Stimulated activated CD8-positive, alpha-beta memory T cell treated with anti-CD3 and anti-CD28 coated beads, Interleukin-15, amount 100 ng/mL, for 24 hours (primary cell): ENCODE measurements around the gene MEAK7.
A peak's percentile ranks its signal among the peaks of the same experiment; 100 is the strongest.
"Not testable (repeated sequence)": the region's sequence is repeated elsewhere in the genome, so short reads cannot be mapped to it uniquely, and the experiment has no call there.

Source experiments
- DNase-seq: peaks from one replicate; pipeline ENCODE4 v3.0.0-alpha.2; 2020; ENCODE audit warnings: low read depth

MEAK7 gene

DNA sequence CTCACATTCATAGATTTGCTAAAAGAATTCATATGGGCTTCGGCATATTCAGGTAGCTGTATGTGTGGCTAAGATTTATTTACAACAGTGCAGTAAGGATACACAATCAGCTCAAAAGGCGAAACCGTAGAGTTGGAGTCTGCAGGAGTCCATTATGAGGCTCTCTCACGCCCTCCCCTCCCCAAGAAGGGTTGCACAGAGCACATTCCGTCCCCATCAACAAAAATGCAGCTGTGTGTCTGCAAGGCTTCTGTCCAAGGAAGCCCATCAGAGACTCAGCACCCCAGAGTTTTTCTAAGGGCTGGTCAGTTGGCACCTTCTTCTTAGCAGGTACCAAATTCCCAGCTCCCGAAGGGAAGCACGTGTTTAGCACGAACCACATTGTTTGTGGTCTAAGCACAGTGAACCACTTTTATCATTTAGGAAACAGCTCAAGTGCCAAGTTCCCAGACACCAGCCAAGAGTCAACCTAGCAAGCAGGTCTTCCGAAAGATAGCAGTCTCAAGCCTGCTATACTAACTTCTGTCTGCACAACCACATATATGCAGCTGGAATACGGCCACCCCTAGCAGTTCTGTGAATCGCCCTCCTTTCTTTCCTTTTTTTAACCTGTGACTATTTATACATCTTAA is 28.5 kb upstream of the MEAK7 start:
- DNase-seq, result no peak

DNA sequence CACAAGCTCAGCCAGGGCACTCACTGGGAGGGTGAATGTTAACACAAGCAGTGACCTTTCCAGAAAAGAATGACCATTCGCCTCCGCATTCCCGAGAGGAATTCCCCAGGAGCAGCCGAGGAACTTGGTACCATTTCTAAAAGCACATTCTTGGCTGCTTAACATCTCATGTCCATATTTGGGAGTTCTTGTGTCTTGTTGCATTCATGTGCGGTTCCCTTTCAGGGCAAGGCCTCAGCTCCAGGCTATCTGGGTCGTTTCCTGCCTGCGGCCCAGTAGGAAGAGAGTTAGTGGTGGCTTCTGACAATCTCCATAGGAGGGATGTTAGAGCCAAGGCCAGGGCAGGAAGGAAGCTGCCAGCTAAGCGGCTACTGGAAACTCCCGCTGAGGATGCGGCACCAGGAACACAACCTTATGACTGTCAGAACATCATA is 27.8 kb upstream of the MEAK7 start:
- no peak for DNase-seq

DNA sequence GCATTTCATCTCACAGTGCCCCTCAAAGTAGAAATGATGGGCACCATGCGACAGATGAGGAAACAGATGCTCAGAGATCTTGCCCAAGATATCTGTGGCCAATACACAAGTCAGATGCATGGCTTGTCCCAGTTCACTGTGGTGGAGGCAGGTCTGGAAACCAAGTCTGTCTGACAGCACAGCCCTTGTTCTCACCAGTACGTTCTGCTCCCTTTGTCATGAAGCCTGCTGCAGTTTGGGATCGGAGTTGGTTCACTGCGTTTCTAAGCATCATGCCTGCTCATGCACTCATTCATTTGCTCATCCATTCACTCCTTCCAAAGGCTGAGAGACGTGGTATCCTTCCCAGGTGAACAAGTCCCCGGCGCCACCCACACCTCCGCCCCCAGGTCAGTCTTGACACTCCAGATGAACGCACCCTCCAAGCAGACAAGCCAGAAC is 27.2 kb upstream of the MEAK7 start:
- no peak for DNase-seq

DNA sequence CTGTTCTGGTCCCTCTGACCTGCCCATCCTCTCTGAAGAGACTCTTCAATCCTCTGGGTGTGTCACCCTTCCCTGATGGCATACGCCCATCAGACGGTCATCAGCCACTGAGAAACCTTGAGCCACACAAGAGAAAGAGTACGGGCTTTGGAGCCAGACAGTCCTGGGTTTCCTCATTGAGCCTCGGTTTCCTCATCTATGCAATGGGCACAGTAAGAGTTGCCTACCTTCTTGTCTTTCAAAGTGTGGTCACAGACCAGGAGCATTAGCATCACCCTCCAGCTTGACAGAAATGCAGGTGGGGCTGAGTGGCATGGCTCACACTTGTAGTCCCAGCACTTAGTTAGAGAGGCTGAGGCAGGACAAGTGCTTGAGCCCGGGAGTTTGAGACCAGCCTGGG is 26.1 kb upstream of the MEAK7 start:
- DNase-seq, result no peak

DNA sequence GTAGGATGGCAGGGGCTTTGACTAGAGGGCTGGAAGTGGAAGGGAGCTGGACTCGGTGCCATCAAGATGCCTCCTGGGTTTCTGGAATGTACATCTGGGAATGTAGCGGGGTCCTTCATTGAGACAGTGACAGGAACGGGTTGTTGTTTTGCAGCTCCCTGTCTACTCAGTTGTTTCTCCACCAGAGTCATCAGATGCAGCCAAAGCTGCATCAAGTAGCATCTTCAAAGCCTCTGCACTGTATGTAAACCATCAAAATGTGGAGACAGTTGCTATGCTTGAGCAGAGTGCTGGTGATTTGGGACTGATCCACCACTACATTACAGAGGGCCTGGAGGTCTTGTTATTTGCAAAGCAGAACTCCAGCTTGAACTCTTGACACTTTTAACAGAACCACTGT is 25.1 kb upstream of the MEAK7 start:
- no peak for DNase-seq

DNA sequence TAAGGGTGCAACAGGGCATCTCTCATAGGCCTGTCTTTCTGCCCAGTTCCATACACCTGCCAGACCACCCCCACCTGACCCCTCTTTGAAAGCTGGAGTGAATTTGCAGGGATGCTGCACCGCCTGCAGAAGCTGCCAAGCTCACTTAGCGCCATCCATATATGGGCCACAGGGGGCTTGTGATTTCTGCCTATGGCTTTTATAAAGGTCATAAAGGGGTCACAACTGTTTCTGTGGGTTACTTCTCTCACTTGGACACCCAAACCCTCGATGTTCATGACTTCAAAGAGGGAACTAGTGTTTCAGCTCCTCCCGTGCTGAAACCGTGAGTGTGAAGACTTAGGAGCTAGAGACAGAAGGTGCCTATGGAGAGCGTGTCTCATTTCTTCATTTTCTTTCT is 23.9 kb upstream of the MEAK7 start:
- no peak for DNase-seq

DNA sequence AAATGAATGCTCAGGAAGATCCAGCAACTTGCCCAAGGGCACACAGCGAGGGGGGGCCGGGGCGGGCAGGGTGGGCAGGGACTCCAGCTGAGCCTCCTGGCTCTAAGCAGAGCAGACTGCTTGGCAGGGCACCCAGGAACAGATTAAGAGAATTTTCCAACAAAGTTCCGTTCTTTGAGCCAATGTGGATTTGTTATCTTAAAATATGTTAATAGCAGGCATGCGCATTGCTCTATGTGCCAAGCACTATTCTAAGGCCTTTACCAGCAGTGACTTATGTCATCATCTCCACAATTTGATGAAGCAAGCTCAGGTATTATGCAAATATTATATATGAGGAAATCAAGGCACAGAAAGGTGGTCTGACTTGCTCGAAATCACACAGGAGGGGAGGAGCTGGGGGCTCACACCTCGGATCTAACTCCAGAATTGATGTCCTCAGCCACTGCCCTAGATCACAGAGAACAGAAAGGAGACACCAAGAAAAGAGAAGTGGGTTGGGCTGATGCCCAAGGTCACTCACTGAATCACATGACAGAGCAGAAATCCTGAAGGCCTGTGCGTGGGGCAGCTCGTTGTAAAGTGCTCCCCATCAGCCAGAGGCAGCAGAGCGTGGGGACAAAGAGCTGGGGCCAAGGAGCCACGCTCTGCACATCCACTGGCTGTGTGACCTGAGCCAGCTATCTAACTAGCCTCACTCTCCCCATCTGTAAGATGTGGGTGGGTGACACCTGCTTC is 23.2 kb upstream of the MEAK7 start:
- no peak for DNase-seq

DNA sequence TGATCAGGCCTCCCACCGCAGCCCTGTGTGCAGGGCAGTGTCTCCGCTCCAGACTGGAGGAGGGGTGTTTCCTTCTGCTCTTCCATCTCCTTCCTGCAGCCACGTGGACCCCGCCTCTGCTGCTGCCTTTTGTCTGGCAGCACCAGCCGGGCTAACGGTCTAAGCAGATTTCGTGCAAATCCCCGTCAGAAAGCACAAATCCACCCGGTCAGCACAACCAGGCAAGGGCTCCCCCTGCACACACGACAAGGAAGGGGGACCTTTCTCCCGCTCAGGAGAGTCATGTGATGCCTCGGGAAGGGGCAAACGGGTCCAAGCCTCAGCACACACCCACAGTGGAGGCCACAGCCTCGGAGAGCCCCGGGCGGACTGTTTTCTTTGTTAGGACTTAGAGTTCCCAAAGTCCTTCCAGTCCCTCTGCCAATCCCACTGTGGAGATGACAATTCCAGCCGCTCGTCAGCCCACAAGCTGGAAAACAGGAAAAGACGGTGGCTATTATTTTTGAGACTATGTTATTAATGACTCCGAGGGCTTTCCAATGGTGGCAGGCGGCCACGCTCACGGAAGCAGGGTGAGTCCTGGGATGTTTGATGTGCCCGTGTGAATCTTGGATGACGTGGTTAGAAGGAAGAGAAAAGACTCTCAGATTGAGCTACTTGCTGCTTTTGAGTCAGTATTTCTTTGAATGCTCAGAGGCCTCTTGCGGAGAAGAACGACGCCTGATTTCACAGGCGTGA is 22.5 kb upstream of the MEAK7 start:
- DNase-seq, result no peak

DNA sequence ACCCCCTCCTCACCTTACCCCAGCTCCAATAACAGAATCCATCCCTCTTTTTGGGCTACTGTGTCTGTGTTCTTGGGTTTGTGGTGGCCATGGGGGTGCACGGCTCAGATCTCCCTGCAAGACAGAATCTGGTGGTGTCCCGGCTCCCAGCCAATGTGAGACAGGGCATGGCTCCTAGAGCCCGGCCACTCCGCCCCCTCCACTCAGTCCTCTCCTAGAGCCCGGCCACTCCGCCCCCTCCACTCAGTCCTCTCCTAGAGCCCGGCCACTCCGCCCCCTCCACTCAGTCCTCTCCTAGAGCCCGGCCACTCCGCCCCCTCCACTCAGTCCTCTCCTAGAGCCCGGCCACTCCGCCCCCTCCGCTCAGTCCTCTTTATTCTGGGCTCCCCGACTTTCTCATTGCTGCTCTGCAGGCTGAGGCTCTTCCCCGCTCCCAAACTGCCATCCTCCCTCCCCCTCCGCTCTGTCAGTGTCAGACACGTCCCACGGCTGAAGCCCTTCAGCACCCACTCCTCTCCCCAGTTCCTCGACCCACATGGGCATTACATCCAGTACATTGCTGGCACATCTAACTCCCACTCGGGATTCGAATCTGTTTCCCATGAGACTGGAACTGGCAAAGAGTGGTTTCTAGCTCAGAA is 20.6 kb upstream of the MEAK7 start:
- not testable (repeated sequence) for DNase-seq

DNA sequence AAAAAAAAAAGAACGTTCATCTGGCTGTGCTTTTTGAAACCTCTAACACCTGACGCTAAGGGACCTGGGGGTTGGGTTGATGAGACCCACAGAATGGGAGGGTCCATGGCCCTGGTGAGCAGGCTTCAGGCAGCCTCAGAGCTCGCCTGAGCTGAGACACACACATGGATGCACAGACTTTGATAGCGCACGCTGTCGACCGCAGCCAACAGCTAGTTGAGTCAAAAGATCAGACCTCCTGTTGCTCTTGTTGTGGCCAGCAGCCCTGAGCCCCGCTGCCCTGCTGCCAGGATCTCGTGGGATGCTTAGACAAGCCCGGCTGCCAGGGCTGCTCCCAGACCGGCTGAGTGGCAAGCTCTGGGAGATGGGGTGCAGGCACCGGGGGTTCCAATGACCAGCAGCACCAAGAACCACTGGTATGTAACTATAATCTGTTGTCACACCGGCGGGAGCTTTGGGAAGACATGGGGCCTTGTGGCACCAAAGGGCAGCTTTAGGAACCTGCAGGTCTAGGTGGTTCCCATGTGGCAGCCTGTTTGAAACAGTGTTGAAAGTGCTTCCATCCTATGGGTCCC is 20.0 kb upstream of the MEAK7 start:
- no peak for DNase-seq

DNA sequence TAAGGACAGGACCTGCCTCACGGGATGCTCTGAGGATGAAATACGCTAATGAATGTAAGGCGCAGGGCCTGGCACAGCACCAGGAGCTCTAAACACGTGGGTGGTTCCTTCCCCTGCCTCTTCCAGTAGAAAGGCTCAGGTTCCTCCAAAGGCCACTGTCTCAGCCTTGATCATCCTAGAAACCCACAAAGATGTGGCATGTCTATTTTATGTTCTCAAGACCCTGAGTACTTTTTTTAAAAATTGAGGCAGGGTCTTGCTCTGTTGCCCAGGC is 17.0 kb upstream of the MEAK7 start:
- no peak for DNase-seq

DNA sequence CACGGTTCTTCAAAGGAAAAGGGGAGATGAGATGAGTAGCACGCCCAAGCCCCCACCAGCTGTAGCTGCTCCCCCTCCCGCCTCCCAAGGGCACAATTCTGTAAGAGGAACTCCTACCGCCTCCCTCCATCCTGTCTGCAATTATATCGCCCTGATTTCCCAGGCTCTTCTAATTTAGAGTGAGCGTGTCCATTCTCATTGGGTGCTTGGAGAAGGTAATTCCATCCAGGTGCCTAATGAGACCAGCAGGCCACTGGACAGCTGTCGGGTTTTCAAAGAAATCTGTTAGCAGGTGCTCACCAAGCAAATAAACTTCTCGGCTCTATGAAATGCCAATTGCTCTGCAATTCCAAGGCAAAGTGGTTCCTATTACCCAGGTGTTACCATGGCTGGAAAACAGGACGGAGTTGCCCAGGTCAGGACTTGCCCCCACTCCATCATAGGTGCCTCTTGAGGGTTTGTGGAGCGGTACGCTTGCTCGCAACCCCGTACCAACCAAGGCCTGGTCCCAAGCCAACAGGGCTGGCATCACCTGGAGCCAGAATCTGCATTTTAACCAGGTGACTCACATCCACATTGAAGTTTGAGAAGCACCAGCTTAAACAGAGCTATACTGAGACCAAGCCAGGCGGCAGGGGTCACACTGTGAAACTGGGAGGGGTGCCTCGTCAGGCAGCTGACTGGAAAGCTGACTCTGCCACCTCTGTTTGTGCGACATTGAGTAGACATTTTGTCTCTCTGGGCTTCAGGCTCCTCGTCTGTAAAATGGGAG is 16.5 kb upstream of the MEAK7 start:
- no peak for DNase-seq

DNA sequence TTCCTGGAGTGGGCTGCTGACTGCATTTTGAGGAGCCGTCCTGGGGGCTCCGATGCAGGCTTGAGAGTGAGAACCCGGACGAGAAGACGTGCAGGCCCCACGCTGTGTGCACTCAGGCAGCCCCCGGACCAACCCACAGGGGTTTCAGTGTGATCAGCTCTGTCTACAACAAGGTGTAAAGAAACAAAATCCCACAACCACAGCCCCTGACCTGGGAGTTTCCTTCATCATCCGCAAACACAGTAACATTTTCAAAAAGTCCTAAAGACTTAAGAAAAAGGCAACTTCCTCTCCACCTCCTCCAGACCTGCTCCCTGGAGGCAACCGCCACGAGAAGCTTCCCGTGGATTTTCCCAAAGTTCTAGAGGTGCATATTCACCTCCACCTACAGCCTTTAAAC is 15.4 kb upstream of the MEAK7 start:
- no peak for DNase-seq

DNA sequence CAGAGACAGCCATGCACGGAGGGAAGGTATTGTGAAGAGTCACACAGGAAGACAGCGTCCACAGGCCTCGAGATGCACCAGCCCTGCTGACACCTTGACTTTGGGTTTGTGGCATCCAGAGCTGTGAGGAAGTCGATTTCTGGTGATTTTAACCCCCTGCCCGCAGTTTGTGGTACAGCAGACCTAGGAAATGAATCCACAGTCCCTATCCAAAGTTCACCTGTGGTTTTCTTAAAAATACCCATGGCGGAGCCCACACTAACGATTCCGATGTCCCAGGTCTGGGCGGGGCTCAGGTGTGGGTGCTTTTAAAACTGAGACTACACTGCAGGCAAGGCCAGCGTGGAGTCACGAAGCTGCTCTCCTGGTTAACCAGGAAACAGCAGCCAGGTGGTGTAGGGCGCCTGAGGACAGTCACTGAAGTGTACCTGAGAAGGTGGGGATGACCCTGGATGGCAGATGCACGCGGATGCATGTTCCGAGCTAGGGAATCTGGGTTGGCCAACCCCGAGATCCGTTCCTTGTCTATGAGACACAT is 14.4 kb upstream of the MEAK7 start:
- DNase-seq, result no peak

DNA sequence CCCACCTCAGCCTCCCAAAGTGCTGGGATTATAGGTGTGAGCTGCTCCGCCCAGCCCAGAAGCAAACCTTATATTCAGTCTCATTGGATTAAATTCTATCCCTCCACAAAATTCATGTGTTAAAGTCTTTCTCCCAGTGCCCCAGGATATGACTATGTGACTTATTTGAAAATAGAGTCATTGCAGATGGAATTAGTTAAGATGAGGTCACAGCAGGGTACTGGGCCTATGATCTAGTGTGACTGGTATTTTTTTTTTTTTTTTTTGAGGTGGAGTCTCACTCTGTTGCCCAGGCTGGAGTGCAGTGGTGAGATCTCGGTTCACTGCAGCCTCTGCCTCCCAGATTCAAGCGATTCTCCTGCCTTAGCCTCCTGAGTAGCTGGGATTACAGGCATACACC is 13.8 kb upstream of the MEAK7 start:
- DNase-seq, result not testable (repeated sequence)

DNA sequence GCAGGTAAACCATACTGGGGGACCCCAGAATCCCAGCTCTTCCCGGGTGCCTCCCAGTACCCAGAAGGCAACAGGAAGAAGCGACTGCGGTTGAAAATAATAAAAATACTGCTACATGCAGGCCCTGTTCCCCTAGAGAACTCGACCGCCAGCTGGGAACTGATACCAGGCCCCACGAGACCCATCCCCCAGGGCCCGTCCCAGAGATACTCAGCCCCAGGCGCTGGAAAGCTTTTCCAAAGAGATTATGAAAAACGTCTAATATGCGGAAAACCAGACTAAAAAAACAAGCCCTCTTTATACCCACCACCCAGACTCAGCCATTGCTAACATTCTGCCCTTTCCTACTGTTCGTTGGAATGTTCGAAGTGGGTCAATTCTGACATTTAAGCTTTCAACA is 12.9 kb upstream of the MEAK7 start:
- no peak for DNase-seq

DNA sequence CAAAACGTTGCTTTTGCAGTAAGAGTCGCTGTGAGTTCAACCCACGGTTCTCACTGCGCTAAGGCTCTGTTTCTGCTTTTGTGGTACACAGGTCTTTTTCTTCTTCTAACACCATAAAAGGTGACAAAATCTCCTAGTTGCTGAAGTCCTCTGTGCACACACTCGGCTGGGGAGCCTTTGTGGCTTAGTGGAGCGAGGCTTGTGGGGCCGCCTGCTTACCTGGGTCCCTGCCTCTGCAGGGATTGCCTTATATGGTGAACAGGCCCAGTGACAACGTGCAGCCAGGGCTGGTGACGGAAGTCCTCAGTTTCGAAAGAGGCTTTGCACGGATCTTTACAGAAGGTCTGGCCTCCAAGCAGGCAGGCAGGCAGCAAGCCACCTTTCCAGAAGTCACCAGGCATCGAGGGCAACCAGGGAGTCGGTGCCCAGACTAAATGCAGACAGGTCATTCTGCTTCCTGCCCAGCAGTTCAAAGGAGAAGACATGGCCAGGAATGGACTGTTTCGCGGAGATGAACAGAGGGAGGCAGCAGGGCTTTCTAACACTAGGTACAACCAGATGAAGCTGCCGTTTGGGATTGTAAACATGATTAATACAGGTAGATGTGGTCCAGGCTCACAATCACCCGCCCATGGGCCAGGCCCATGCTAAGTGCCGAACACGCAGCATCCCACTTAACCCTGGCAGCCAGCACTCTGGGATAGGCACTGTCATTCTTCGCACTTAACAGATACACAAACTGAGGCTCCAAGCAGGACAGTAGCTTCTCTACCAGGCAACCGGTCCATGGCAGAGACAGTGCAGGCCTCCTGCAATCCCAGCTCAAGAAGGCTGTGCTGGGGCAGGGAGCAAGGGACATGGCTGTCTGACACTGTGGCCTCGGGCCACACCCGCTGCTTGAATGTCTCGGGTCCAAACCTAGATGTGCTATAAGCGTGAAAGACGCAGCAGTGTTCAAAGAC is 10.7 kb upstream of the MEAK7 start:
- DNase-seq, result peak; percentile 37

DNA sequence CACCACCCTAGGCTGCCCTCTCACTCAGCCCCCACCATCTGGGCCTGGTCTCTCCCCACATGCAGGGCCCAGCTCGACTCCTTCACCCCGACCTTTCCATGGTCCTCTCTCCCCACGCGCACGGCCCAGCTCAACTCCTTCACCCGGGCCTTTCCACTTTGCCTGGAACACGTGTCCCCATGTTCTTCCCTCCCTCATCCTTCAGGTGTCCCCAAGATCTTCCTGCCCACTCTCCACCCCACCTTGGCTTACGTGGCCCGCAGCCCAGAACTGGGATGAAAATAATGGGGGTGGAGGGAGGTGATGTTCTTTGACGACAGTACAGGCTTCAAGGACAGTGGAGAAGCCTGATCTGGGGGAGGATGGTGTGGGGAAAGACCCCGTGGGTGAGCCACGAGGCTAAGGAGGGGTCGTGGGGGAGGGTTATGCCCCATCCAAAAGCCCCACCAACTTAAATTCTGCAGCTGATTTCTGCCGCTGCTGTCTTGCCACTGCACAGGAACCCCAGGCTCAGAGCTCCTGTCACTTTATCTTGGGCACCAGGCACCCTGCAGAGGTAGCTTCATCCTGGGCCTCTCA is 9.9 kb upstream of the MEAK7 start:
- DNase-seq, result no peak

DNA sequence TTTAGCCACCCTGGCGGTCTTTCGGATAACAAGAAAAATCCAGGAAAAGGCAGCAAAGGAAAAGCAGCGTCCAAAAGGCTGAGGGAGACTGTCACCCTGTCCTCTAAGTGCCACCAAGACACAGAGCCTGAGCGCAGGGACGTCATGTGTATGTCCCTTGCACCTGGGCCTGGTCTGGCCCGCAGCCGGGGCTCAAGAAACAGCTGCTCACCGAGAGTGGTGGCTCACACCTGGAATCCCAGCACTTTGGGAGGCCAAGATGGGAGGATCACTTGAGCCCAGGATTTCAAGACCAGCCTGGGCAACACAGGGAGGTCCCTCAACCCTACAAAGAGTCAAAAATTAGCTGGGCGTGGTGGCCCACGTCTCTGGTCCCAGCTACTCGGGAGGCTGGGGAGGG is 9.2 kb upstream of the MEAK7 start:
- no peak for DNase-seq

DNA sequence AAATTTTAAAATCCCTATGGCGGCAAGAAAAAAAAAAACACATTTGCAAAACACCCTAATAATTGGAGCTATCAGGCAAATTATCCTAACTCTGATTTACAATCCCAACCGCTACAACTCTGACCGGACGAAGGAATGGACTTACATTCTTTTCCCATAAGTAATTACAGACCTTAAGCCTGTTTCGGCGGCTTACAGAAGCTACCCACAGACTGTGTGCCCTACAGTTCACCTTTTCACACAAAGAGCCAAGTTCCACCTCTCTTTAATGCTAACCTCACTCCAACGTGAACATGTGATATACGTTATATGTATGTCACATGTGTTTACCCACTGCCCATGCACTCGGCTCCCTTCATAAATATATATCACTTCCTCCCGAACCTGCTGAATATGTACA is 8.7 kb upstream of the MEAK7 start:
- DNase-seq, result no peak
